GM23248 (cell line): Measurements from ENCODE around the gene PON3. TPM values are rescaled to one million over a fixed set of nuclear protein-coding genes. Genes with fewer than 3 reads are reported as not detected.

Source experiments
- DNase-seq: peaks from one replicate; pipeline ENCODE4 v3.0.0-alpha.2; 2015
- H2AFZ ChIP-seq: fragments of 200-600 bp; sonication (generic); 2 replicates; pipeline ENCODE4 v1.6.1; 2016; ENCODE audit warnings: antibody characterized with exemption
- H3F3A ChIP-seq: fragments of 200-600 bp; sonication (generic); 2 replicates; pipeline ENCODE4 v1.6.1; 2016; ENCODE audit warnings: mild to moderate bottlenecking, antibody characterized with exemption, mixed run types; ENCODE audit not compliant: insufficient read depth
- H3K27ac ChIP-seq: fragments of 200-600 bp; sonication (generic); 2 replicates; pipeline ENCODE4 v1.5.1; 2016; ENCODE audit warnings: mild to moderate bottlenecking
- H3K27me3 ChIP-seq: fragments of 200-600 bp; sonication (generic); replicated peaks from 2 replicates; pipeline ENCODE4 v1.6.1; 2016; ENCODE audit warnings: mild to moderate bottlenecking; ENCODE audit not compliant: insufficient read depth
- H3K36me3 ChIP-seq: fragments of 200-600 bp; sonication (generic); 2 replicates; pipeline ENCODE4 v1.6.1; 2016; ENCODE audit warnings: low read depth, mild to moderate bottlenecking
- H3K4me1 ChIP-seq: fragments of 200-600 bp; sonication (generic); 2 replicates; pipeline ENCODE4 v1.6.1; 2016; ENCODE audit warnings: mild to moderate bottlenecking; ENCODE audit not compliant: insufficient read depth
- H3K4me2 ChIP-seq: fragments of 200-600 bp; sonication (generic); one replicate; pipeline ENCODE4 v1.6.1; 2016; ENCODE audit warnings: mild to moderate bottlenecking; ENCODE audit not compliant: unreplicated experiment
- H3K4me3 ChIP-seq: fragments of 200-600 bp; sonication (generic); 2 replicates; pipeline ENCODE4 v1.5.1; 2016; ENCODE audit warnings: mild to moderate bottlenecking
- H3K79me2 ChIP-seq: fragments of 200-600 bp; sonication (generic); 2 replicates; pipeline ENCODE4 v1.6.1; 2016; ENCODE audit warnings: mild to moderate bottlenecking; ENCODE audit not compliant: insufficient read depth
- H3K9ac ChIP-seq: fragments of 200-600 bp; sonication (generic); 2 replicates; pipeline ENCODE4 v1.6.1; 2016; ENCODE audit warnings: mild to moderate bottlenecking
- H3K9me2 ChIP-seq: fragments of 200-600 bp; sonication (generic); 2 replicates; pipeline ENCODE4 v1.6.1; 2016; ENCODE audit warnings: mixed run types, mild to moderate bottlenecking, moderate library complexity; ENCODE audit not compliant: insufficient read depth
- H3K9me3 ChIP-seq: fragments of 200-600 bp; sonication (generic); one replicate; pipeline ENCODE4 v1.6.1; 2017; ENCODE audit warnings: low read depth
- H4K20me1 ChIP-seq: fragments of 200-600 bp; sonication (generic); 2 replicates; pipeline ENCODE4 v1.6.0; 2016; ENCODE audit not compliant: insufficient read depth
- EZH2 ChIP-seq: fragments of 200-600 bp; sonication (generic); IDR thresholded peaks from 2 replicates; pipeline ENCODE4 v1.6.1; 2018; ENCODE audit warnings: antibody characterized with exemption, mild to moderate bottlenecking; ENCODE audit not compliant: insufficient read depth, poor library complexity, severe bottlenecking
- EZH2phosphoT487 ChIP-seq: fragments of 200-600 bp; sonication (generic); IDR thresholded peaks from 2 replicates; pipeline ENCODE4 v1.6.1; 2018; ENCODE audit warnings: antibody characterized with exemption, moderate library complexity, mild to moderate bottlenecking, low read depth; ENCODE audit not compliant: insufficient read depth
- WGBS, 2 experiments: methylation state at CpG; one replicate each; pipeline ENCODE4 v1.1.6; 2015 to 2017; ENCODE audit warnings: low lambda C conversion rate in 2 of 2, low coverage in 1 of 2; ENCODE audit errors: missing lambda C conversion rate in 2 of 2; 5-methylcytosine and 5-hydroxymethylcytosine counted together
- in situ Hi-C: fragments of 300-500 bp; cut with MboI; formaldehyde crosslinking; loops from 2 replicates; pipeline ENCODE4 v1.15.0; 2020
- polyA plus RNA-seq: library from polyadenylated mRNA; unstranded; fragments of >200 nt; fragmentation: Nextera tagmentation; extraction: Ambion mirVana; gene quantifications from 2 replicates; pipeline ENCODE4 v1.2.1, GENCODE V29; 2016
- total RNA-seq: library from RNA; depleted of rRNA; stranded (reverse); fragments of >200 nt; shearing (Covaris generic); gene quantifications from 2 replicates; pipeline ENCODE4 v1.2.3, GENCODE V29; 2014

The PON3 gene
- total and polyA plus RNA-seq, 2 experiments from 2014 or later, result not detected

DNA sequence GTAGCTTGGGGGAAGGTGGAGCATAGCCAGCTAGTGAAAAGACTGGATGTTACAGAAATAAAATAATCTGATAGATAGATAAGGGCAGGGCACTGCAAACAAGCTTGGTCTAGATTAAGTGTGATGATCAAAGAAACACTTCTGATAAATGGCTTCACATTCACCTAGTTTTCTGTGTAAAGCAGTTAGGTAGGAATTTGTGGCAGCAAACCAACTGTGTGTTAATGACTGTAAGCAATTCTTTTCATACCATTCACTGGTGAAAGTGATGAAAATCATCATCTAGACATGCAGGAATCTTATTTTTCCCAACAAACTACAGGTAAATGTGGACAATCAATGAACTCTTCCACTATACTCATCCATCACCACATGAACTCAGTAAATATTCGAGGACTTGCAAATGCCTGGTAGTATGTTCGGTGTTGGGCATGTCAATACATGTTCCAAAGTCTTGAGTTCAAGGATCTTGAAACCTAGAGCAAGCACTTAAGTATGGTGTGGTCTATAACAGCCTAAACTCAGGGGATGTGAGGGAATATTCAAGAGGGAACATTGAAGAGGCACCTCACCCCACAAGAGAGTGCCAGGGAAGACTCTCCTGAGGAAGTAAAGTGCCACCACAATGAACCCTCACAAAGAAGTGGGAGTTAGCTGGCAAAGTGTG is 20.5 kb downstream of the PON3 start:
- in situ Hi-C loops, result no loop called here
- Histone ChIP-seq H3K4me1 (0 out of 2 replicates have a peak, but pooled peaks cover 2% of the 10 kb centered on the region), H2AFZ (no peak overlapping the region), H3K9me3 (no peaks in the 10 kb centered on the region), H3K9ac (no peak overlapping the region), H3K27ac (no peak overlapping the region), H3K79me2 (no peaks in the 10 kb centered on the region), H3K4me3 (no peak overlapping the region), H3K27me3 (no peaks in the 10 kb centered on the region), H3K36me3 (no peaks in the 10 kb centered on the region), H4K20me1 (no peaks in the 10 kb centered on the region), H3F3A (no peaks in the 10 kb centered on the region), H3K4me2 (no peak overlapping the region), H3K9me2 (no peaks in the 10 kb centered on the region)
- no peak for DNase-seq
- TF ChIP-seq EZH2phosphoT487, result no peak
- no peak for TF ChIP-seq EZH2
- 39 to 73% methylated on average over 2 of the region's 2 CpGs for WGBS, 2 experiments

DNA sequence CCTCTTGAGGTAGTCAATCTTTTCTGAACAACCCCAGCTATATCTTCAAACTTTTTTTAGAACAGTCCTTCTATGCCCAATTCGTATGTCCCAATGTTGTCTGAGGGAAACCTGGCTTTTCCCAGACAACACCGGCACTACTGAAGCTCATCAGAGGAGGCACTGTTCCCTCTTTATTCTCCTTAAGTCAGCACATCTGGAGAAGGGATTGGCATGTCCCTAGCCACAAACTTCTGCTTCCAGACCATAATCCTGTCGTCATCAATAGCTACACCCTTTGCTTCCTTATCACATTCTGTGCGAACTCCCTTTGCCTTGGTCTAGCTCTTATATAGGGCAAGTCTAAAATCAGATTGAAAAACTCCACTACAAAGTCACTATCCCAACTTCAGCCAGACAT is 22.9 kb downstream of the PON3 start:
- Histone ChIP-seq H4K20me1 (no peaks in the 10 kb centered on the region), H3K4me2 (no peak overlapping the region), H3F3A (no peaks in the 10 kb centered on the region), H3K36me3 (no peaks in the 10 kb centered on the region), H2AFZ (no peak overlapping the region), H3K4me1 (0 out of 2 replicates have a peak, but pooled peaks cover 5% of the 10 kb centered on the region), H3K9me2 (no peaks in the 10 kb centered on the region), H3K9me3 (no peaks in the 10 kb centered on the region), H3K79me2 (no peaks in the 10 kb centered on the region), H3K27ac (no peak overlapping the region), H3K27me3 (no peaks in the 10 kb centered on the region), H3K4me3 (no peak overlapping the region), H3K9ac (no peak overlapping the region)
- DNase-seq, result no peak
- no peak for TF ChIP-seq EZH2
- TF ChIP-seq EZH2phosphoT487, result no peak
- 55 to 56% methylated on average over 4 of the region's 4 CpGs for WGBS, 2 experiments
- in situ Hi-C loops, result no loop called here

DNA sequence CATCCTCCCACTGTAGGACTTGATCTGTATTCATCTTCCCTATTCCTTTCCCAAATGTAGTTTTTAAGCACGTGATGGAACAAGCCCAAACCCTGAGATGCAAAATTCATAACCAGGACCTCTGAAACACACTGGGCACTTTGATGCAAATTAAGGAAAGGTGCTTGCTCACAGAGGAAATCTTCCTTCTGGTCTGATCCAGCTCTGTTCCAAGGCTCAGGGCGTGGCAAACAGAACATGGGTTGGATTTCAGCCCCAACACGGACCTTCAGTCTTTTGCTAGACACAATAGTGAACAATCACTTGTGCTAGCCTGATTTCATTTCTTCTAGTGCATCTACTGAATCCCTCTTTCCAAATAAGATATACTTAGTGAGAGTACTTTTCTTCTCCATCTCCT is 27.9 kb downstream of the PON3 start:
- 62 to 67% methylated on average over 3 of the region's 3 CpGs for WGBS, 2 experiments
- Histone ChIP-seq H3K9ac (no peak overlapping the region), H3K9me3 (no peaks in the 10 kb centered on the region), H3K36me3 (no peaks in the 10 kb centered on the region), H3K79me2 (no peaks in the 10 kb centered on the region), H3K27ac (no peak overlapping the region), H3K27me3 (no peaks in the 10 kb centered on the region), H2AFZ (no peak overlapping the region), H3K9me2 (no peaks in the 10 kb centered on the region), H4K20me1 (no peaks in the 10 kb centered on the region), H3K4me1 (0 out of 2 replicates have a peak, but pooled peaks cover 5% of the 10 kb centered on the region), H3F3A (no peaks in the 10 kb centered on the region), H3K4me3 (no peak overlapping the region), H3K4me2 (no peak overlapping the region)
- in situ Hi-C loops, result no loop called here
- TF ChIP-seq EZH2, result no peak
- TF ChIP-seq EZH2phosphoT487, result no peak
- no peak for DNase-seq

DNA sequence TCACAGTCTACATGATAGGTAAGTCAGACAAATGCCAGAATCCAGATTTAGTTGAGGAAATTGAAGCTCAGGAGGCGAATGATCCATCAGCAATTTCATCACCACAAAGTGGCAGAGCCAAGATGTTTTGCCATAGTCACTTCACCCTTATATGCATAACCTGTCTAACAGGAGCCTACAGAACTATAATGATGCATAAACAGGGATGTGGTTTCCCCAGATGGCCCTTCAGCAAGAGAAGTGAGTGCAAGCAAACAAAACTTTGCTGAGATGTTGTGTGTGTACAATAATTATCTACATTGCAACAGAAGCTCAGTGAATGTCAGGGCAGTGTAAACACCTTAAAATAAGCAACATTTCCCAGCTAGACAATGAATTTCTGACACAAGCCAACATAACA is 28.6 kb downstream of the PON3 start:
- H3F3A ChIP-seq, result no peaks in the 10 kb centered on the region
- H3K36me3 ChIP-seq, result no peaks in the 10 kb centered on the region
- H3K4me2 ChIP-seq, result no peak overlapping the region
- WGBS, 2 experiments, result 43 to 54% methylated on average over 1 of the region's 1 CpG
- H3K9me3 ChIP-seq, result no peaks in the 10 kb centered on the region
- H3K9me2 ChIP-seq, result no peaks in the 10 kb centered on the region
- H3K4me1 ChIP-seq, result 0 out of 2 replicates have a peak, but pooled peaks cover 5% of the 10 kb centered on the region
- in situ Hi-C loops, result no loop called here
- no peak overlapping the region for H3K9ac ChIP-seq
- no peak overlapping the region for H3K27ac ChIP-seq
- H3K4me3 ChIP-seq, result no peak overlapping the region
- no peaks in the 10 kb centered on the region for H3K79me2 ChIP-seq
- no peak for DNase-seq
- no peaks in the 10 kb centered on the region for H4K20me1 ChIP-seq
- no peaks in the 10 kb centered on the region for H3K27me3 ChIP-seq
- H2AFZ ChIP-seq, result no peak overlapping the region
- no peak for TF ChIP-seq EZH2

DNA sequence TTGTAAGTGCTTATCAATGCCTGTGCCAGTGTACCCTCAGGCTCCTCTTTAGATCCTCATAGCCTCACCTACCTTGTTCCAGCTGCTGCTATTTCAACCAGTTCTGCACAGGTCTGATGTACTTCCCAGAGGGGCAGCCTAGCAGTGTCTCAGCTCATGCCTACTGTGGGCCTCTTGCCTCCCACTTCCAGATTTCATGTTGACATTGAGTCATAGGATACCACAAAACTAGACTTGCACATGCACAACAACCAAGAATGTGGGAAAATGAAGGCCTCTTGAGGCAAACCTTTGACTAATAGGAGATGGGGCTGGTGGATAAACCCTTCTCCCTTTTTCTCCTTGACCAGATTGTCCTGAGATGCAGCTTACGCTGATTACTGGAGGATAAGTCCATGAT is 31.0 kb downstream of the PON3 start:
- Histone ChIP-seq H3F3A (no peaks in the 10 kb centered on the region), H3K9me3 (no peaks in the 10 kb centered on the region), H3K9me2 (no peaks in the 10 kb centered on the region), H3K4me2 (no peak overlapping the region), H3K9ac (no peak overlapping the region), H3K36me3 (no peaks in the 10 kb centered on the region), H3K4me3 (no peak overlapping the region), H3K4me1 (no peaks in the 10 kb centered on the region), H3K79me2 (no peaks in the 10 kb centered on the region), H3K27ac (no peak overlapping the region), H3K27me3 (no peaks in the 10 kb centered on the region), H4K20me1 (no peaks in the 10 kb centered on the region), H2AFZ (no peak overlapping the region)
- in situ Hi-C loops, result no loop called here
- DNase-seq, result peak; percentile 36
- TF ChIP-seq EZH2phosphoT487 (no peak), EZH2 (no peak)
- 80 to 89% methylated on average over 1 of the region's 1 CpG for WGBS, 2 experiments
